Fibroblast of lung (primary cell): ENCODE results near the gene TMPRSS11B. TPM values are rescaled to one million over a fixed set of nuclear protein-coding genes. Genes with fewer than 3 reads are reported as not detected.

Source experiments
- DNase-seq, 2 donors: peaks; one replicate each; pipeline versions ENCODE4 v3.0.0 to v3.0.0-alpha.2; 2010; ENCODE audit warnings: low read depth in 2 of 2
- H2AFZ ChIP-seq: 2 replicates; pipeline ENCODE4 v1.5.1; 2012; ENCODE audit warnings: low read length, control low read depth, inconsistent platforms
- H3K27ac ChIP-seq: 2 replicates; pipeline ENCODE4 v1.5.1; 2011; ENCODE audit warnings: low read length, control low read depth; ENCODE audit not compliant: insufficient read depth
- H3K27me3 ChIP-seq: 2 replicates; pipeline ENCODE4 v1.5.1; 2011; ENCODE audit warnings: mild to moderate bottlenecking, low read length; ENCODE audit not compliant: control insufficient read depth, insufficient read depth
- H3K36me3 ChIP-seq: 2 replicates; pipeline ENCODE4 v1.5.1; 2011; ENCODE audit warnings: low read length; ENCODE audit not compliant: control insufficient read depth, insufficient read depth
- H3K4me1 ChIP-seq: 2 replicates; pipeline ENCODE4 v1.5.1; 2011; ENCODE audit warnings: low read length; ENCODE audit not compliant: control insufficient read depth, insufficient read depth; ENCODE audit errors: extremely low read depth
- H3K4me2 ChIP-seq: 2 replicates; pipeline ENCODE4 v1.5.1; 2011; ENCODE audit warnings: low read length, control low read depth; ENCODE audit not compliant: insufficient read depth; ENCODE audit errors: extremely low read depth
- H3K4me3 ChIP-seq, 4 experiments: fragments of 200-600 bp in 1 of 4; sonication (generic) in 1 of 4; replicated peaks in 1 of 4; 2 replicates each; pipeline ENCODE4 v1.5.1; 2011 to 2016; ENCODE audit warnings: low read length in 4 of 4, low read depth in 3 of 4, mild to moderate bottlenecking in 3 of 4, control low read depth in 2 of 4, inconsistent platforms in 1 of 4, mixed read lengths in 1 of 4; ENCODE audit not compliant: insufficient read depth in 1 of 4; ENCODE audit errors: control extremely low read depth in 1 of 4
- H3K79me2 ChIP-seq: 2 replicates; pipeline ENCODE4 v1.5.1; 2012; ENCODE audit warnings: mild to moderate bottlenecking, low read length, inconsistent platforms; ENCODE audit not compliant: control insufficient read depth, insufficient read depth
- H3K9ac ChIP-seq: 2 replicates; pipeline ENCODE4 v1.5.1; 2011; ENCODE audit warnings: mild to moderate bottlenecking, low read length, control low read depth; ENCODE audit not compliant: insufficient read depth
- H3K9me3 ChIP-seq: 2 replicates; pipeline ENCODE4 v1.5.1; 2012; ENCODE audit warnings: low read depth, low read length; ENCODE audit not compliant: control insufficient read depth, insufficient read depth
- H4K20me1 ChIP-seq: 2 replicates; pipeline ENCODE4 v1.5.1; 2011; ENCODE audit warnings: low read length; ENCODE audit not compliant: control insufficient read depth, insufficient read depth; ENCODE audit errors: extremely low read depth
- EZH2 ChIP-seq: IDR thresholded peaks from 2 replicates; pipeline ENCODE4 v1.5.1; 2012; ENCODE audit warnings: low read length, control low read depth, mild to moderate bottlenecking; ENCODE audit errors: missing control alignments
- polyA plus RNA-seq, 2 donors: library from polyadenylated mRNA; depleted of rRNA in 1 of 2; stranded (reverse) in 1 of 2; unstranded in 1 of 2; fragments of >200 nt; gene quantifications; 2 replicates each; pipeline ENCODE4 v1.2.1, GENCODE V29; 2011 to 2012; ENCODE audit warnings: missing spikeins in 1 of 2
- total RNA-seq: library from RNA; depleted of rRNA; stranded (reverse); fragments of >200 nt; gene quantifications from 2 replicates; pipeline ENCODE4 v1.2.1, GENCODE V29; 2014
- TF ChIP-seq, protein P1 (sequence below), 2 donors: IDR thresholded peaks in 1 of 2; conservative IDR thresholded peaks in 1 of 2; 1 replicate in 1 of 2; 2 replicates in 1 of 2; pipeline ENCODE4 v1.5.1; 2011 to 2012; ENCODE audit warnings: low read length in 2 of 2, control low read depth in 1 of 2, inconsistent platforms in 1 of 2, low read depth in 1 of 2, mild to moderate bottlenecking in 1 of 2

Gene TMPRSS11B
- total and polyA plus RNA-seq, 2 donors (not counting 1 experiment from before 2014, with no cell fraction given) = not detected

DNA sequence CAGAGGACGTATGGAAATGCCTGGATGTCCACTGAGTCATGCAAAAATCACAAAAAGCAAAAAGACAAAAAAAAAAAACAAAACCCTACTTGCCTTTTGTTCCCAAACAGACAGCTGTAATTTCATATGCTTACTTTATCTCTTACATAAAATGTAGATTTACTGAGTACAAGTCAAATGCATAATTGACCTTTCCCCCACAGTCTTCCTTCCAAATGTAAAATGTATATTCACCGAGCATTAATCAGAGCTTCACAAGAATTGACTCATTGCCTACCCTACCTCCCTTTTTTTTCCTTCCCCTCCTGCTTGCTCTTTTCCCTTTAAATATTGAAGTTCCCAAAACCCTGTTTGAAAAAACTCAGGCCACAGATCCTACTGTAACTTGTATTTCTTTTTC is 32.5 kb upstream of the TMPRSS11B start:
- no peak overlapping the region for H3K4me3 ChIP-seq
- no peak overlapping the region for H3K27ac ChIP-seq
- H4K20me1 ChIP-seq = no peaks in the 10 kb centered on the region
- no peaks in the 10 kb centered on the region for H3K9me3 ChIP-seq
- no peaks in the 10 kb centered on the region for H3K4me1 ChIP-seq
- TF ChIP-seq, protein P1, sequence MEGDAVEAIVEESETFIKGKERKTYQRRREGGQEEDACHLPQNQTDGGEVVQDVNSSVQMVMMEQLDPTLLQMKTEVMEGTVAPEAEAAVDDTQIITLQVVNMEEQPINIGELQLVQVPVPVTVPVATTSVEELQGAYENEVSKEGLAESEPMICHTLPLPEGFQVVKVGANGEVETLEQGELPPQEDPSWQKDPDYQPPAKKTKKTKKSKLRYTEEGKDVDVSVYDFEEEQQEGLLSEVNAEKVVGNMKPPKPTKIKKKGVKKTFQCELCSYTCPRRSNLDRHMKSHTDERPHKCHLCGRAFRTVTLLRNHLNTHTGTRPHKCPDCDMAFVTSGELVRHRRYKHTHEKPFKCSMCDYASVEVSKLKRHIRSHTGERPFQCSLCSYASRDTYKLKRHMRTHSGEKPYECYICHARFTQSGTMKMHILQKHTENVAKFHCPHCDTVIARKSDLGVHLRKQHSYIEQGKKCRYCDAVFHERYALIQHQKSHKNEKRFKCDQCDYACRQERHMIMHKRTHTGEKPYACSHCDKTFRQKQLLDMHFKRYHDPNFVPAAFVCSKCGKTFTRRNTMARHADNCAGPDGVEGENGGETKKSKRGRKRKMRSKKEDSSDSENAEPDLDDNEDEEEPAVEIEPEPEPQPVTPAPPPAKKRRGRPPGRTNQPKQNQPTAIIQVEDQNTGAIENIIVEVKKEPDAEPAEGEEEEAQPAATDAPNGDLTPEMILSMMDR (conservative IDR thresholded peaks at IDR 0.05 in 1 of 2, IDR thresholded peaks at IDR 0.05 in 1 of 2; ENCODE audit: low read depth in 1 of 2, low read length in 2 of 2) = no peak
- no peak for TF ChIP-seq EZH2
- no peaks in the 10 kb centered on the region for H3K79me2 ChIP-seq
- no peaks in the 10 kb centered on the region for H3K36me3 ChIP-seq
- H2AFZ ChIP-seq = no peak overlapping the region
- no peak for DNase-seq
- no peak overlapping the region for H3K4me2 ChIP-seq
- no peak overlapping the region for H3K9ac ChIP-seq
- no peaks in the 10 kb centered on the region for H3K27me3 ChIP-seq

DNA sequence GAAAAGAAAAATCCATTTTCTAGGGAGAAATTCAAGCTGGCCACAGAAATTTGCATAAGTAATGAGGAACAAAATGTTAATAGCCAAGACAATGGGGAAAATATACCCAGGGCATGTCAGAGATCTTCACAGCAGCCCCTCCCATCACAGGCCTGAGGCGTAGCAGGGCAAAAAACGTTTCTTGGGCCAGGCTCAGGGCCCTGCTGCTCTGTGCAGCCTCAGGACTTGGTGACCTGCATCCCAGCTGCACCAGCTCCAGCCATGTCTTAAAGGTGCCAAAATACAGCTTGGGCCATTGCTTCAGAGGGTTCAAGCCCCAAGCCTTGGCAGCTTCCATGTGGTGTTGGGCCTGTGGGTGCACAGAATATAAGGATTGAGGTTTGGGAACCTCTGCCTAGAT is 32.1 kb upstream of the TMPRSS11B start:
- Histone ChIP-seq H3K27me3 (no peaks in the 10 kb centered on the region), H4K20me1 (no peaks in the 10 kb centered on the region), H2AFZ (no peak overlapping the region), H3K79me2 (no peaks in the 10 kb centered on the region), H3K9ac (no peak overlapping the region), H3K36me3 (no peaks in the 10 kb centered on the region), H3K4me1 (no peaks in the 10 kb centered on the region), H3K27ac (no peak overlapping the region), H3K4me2 (no peak overlapping the region), H3K9me3 (no peaks in the 10 kb centered on the region), H3K4me3 (no peak overlapping the region)
- DNase-seq = no peak
- TF ChIP-seq EZH2 = no peak
- TF ChIP-seq, protein P1 (conservative IDR thresholded peaks at IDR 0.05 in 1 of 2, IDR thresholded peaks at IDR 0.05 in 1 of 2; ENCODE audit: low read depth in 1 of 2, low read length in 2 of 2) = no peak

DNA sequence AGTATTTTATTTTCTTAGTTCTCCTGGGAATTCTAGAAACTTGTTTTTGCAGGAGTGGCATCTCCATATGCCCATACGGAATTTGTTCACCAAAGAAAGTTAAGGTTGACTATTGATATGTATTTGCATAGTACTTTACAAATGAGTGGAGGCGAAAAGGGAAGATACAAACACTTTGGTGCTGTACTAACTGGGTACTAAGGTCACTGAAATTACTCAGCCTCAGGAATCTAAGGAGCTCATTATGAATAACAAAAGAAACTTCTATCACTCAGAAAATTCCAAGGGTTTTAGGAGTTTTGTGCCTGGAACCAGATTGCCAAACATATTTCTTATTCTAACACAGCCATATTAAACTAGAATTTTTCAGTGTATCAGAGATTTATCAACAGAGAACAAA is 27.4 kb upstream of the TMPRSS11B start:
- H3K4me2 ChIP-seq = no peak overlapping the region

More for the DNA sequence above, 27.4 kb upstream of the TMPRSS11B start:
- TF ChIP-seq, protein P1 (conservative IDR thresholded peaks at IDR 0.05 in 1 of 2, IDR thresholded peaks at IDR 0.05 in 1 of 2; ENCODE audit: low read depth in 1 of 2, low read length in 2 of 2) = no peak
- TF ChIP-seq EZH2 = no peak
- Histone ChIP-seq H3K4me3 (no peak overlapping the region), H3K79me2 (no peaks in the 10 kb centered on the region), H3K9me3 (no peaks in the 10 kb centered on the region), H3K9ac (no peak overlapping the region), H3K4me1 (no peaks in the 10 kb centered on the region), H4K20me1 (no peaks in the 10 kb centered on the region), H3K27ac (no peak overlapping the region), H3K27me3 (no peaks in the 10 kb centered on the region), H2AFZ (no peak overlapping the region), H3K36me3 (no peaks in the 10 kb centered on the region)
- DNase-seq = peak in 1 of 2 donors; percentile 57
